B cell (primary cell): ENCODE results near the gene HMBS. TPM values are rescaled to one million over a fixed set of nuclear protein-coding genes. Genes with fewer than 3 reads are reported as not detected.
A peak's percentile ranks its signal among the peaks of the same experiment; 100 is the strongest.

ENCODE experiments used
- ATAC-seq: fragments of 200-7000 bp; cut with Tn5 transposase; one replicate; pipeline ENCODE4 v1.10.0; 2021; ENCODE audit warnings: low read depth, mild to moderate bottlenecking, moderate number of reproducible peaks, moderate library complexity
- CTCF ChIA-PET: fragments of 350-600 bp; sonication (Branson Sonifier 250); formaldehyde crosslinking; loops from one replicate; lab custom pipeline; 2021; ENCODE audit warnings: antibody characterized with exemption, inconsistent platforms; lab: Charles Lee
- POLR2A ChIA-PET: fragments of 350-600 bp; sonication (Branson Sonifier 250); formaldehyde crosslinking; loops from one replicate; lab custom pipeline; 2021; ENCODE audit warnings: antibody characterized with exemption; lab: Charles Lee
- DNase-seq: peaks from one replicate; pipeline ENCODE4 v3.0.0; 2013
- H2AFZ ChIP-seq: 2 replicates; pipeline ENCODE4 v1.6.1; 2012; ENCODE audit warnings: mild to moderate bottlenecking, low read depth, low read length; ENCODE audit not compliant: insufficient read depth, poor library complexity, severe bottlenecking
- H3K27ac ChIP-seq, 2 donors: 1 replicate in 1 of 2; 2 replicates in 1 of 2; pipeline ENCODE4 v1.5.1; 2012 to 2013; ENCODE audit warnings: low read length in 2 of 2, mild to moderate bottlenecking in 2 of 2, moderate library complexity in 1 of 2
- H3K27me3 ChIP-seq, 4 experiments: fragments of 200-600 bp in 1 of 4; sonication (generic) in 1 of 4; replicated peaks in 1 of 4; 1 replicate in 2 of 4; 2 replicates in 2 of 4; pipeline versions ENCODE4 v1.6.1 to v1.7.0; 2013 to 2016; ENCODE audit warnings: low read length in 3 of 4, mild to moderate bottlenecking in 2 of 4, mixed read lengths in 1 of 4, moderate library complexity in 1 of 4; ENCODE audit not compliant: insufficient read depth in 4 of 4, control insufficient read depth in 3 of 4; ENCODE audit errors: control extremely low read depth in 1 of 4
- H3K36me3 ChIP-seq, 2 experiments: replicated peaks in 1 of 2; 1 replicate in 1 of 2; 2 replicates in 1 of 2; pipeline versions ENCODE4 v1.6.1 to v1.7.1; 2013; ENCODE audit warnings: low read length in 1 of 2; ENCODE audit not compliant: insufficient read depth in 2 of 2, control insufficient read depth in 1 of 2; ENCODE audit errors: control extremely low read depth in 1 of 2, extremely low read depth in 1 of 2
- H3K4me1 ChIP-seq, 2 donors: fragments of 200-600 bp in 1 of 2; sonication (generic) in 1 of 2; 1 replicate in 1 of 2; 2 replicates in 1 of 2; pipeline versions ENCODE4 v1.5.1 to v1.6.1; 2013 to 2017; ENCODE audit warnings: low read length in 2 of 2; ENCODE audit not compliant: control insufficient read depth in 2 of 2, insufficient read depth in 2 of 2
- H3K4me2 ChIP-seq: replicated peaks from 2 replicates; pipeline ENCODE3; 2012; ENCODE audit warnings: mild to moderate bottlenecking, low read depth, low read length; ENCODE audit not compliant: poor library complexity, severe bottlenecking
- H3K4me3 ChIP-seq, 5 experiments: fragments of 200-600 bp in 1 of 5; sonication (generic) in 1 of 5; 1 replicate in 3 of 5; 2 replicates in 2 of 5; pipeline versions ENCODE4 v1.5.1 to v1.7.0; 2011 to 2016; ENCODE audit warnings: low read length in 4 of 5, mild to moderate bottlenecking in 4 of 5, low read depth in 2 of 5, control low read depth in 1 of 5, moderate library complexity in 1 of 5; ENCODE audit not compliant: insufficient read depth in 1 of 5; ENCODE audit errors: control extremely low read depth in 1 of 5, extremely low read depth in 1 of 5
- H3K79me2 ChIP-seq: fragments of 200-600 bp; sonication (generic); one replicate; pipeline ENCODE4 v1.6.0; 2016; ENCODE audit warnings: low read length; ENCODE audit not compliant: control insufficient read depth, insufficient read depth
- H3K9ac ChIP-seq: fragments of 200-600 bp; sonication (generic); 2 replicates; pipeline ENCODE4 v1.6.1; 2017; ENCODE audit warnings: mild to moderate bottlenecking, low read length, moderate library complexity
- H3K9me3 ChIP-seq, 3 donors: one replicate each; pipeline versions ENCODE4 v1.6.1 to v1.7.1; 2013; ENCODE audit warnings: low read length in 2 of 3; ENCODE audit not compliant: control insufficient read depth in 2 of 3, insufficient read depth in 1 of 3; ENCODE audit errors: control extremely low read depth in 1 of 3
- H4K20me1 ChIP-seq: 2 replicates; pipeline ENCODE4 v1.6.0; 2012; ENCODE audit warnings: mild to moderate bottlenecking, low read length; ENCODE audit not compliant: insufficient read depth, control insufficient read depth, poor library complexity, severe bottlenecking
- H3K27ac Mint-ChIP-seq: one replicate; pipeline ENCODE4 v1.8.0; 2021; ENCODE audit warnings: mixed read lengths
- H3K27me3 Mint-ChIP-seq: one replicate; pipeline ENCODE4 v1.8.0; 2021; ENCODE audit warnings: mixed read lengths
- H3K4me1 Mint-ChIP-seq: one replicate; pipeline ENCODE4 v1.8.0; 2021; ENCODE audit warnings: mixed read lengths
- H3K4me3 Mint-ChIP-seq: one replicate; pipeline ENCODE4 v1.8.0; 2021; ENCODE audit warnings: mixed read lengths
- H3K9me3 Mint-ChIP-seq: one replicate; pipeline ENCODE4 v1.8.0; 2022; ENCODE audit warnings: mixed read lengths; ENCODE audit not compliant: insufficient read depth
- EZH2 ChIP-seq: IDR thresholded peaks from 2 replicates; pipeline ENCODE4 v1.6.1; 2012; ENCODE audit warnings: borderline replicate concordance, low read depth, mild to moderate bottlenecking, moderate library complexity, low read length; ENCODE audit not compliant: insufficient read depth, poor library complexity, severe bottlenecking
- WGBS: methylation state at CpG from one replicate; pipeline ENCODE4 v1.1.5; 2013; ENCODE audit warnings: missing lambda C conversion rate; ENCODE audit not compliant: insufficient coverage; 5-methylcytosine and 5-hydroxymethylcytosine counted together
- intact Hi-C: fragments of 100-400 bp; cut with micrococcal nuclease; formaldehyde crosslinking; loops from one replicate; pipeline ENCODE4 v1.10.0; 2022
- polyA plus RNA-seq: library from polyadenylated mRNA; depleted of rRNA; stranded (reverse); fragments of >200 nt; gene quantifications from 2 replicates; pipeline ENCODE4 v1.2.3, GENCODE V29; 2012
- total RNA-seq, 2 donors: library from RNA; stranded (reverse); fragments of 120-200 nt in 1 of 2; gene quantifications; 1 replicate in 1 of 2; 2 replicates in 1 of 2; pipeline versions ENCODE4 v1.2.3 to v1.2.4, GENCODE V29; 2013 to 2022
- TF ChIP-seq, protein P1 (sequence below): fragments of 200-600 bp; IDR thresholded peaks from one replicate; pipeline ENCODE4 v1.8.0; 2022; ENCODE audit warnings: antibody characterized with exemption, mild to moderate bottlenecking

The HMBS gene
- total and polyA plus RNA-seq, 2 donors (not counting 1 experiment from before 2014, with no cell fraction given): 7.6 to 17.7 TPM

GRCh38 chr11:119118946-119119345 is 34.3 kb downstream of the HMBS start:
- Histone ChIP-seq H2AFZ (no peak overlapping the region), H3K79me2 (peaks cover 26% of the 10 kb centered on the region), H3K4me2 (no peak overlapping the region), H3K27ac (no peak overlapping the region), H3K27me3 (no peaks in the 10 kb centered on the region), H3K9ac (no peak overlapping the region), H3K4me3 (no peak overlapping the region), H3K9me3 (no peaks in the 10 kb centered on the region), H3K4me1 (peaks cover 15 to 25% of the 10 kb centered on the region in 2 donors), H3K36me3 (peaks cover 0 to 5% of the 10 kb centered on the region in 2 experiments), H4K20me1 (peaks cover 10% of the 10 kb centered on the region)
- intact Hi-C loops: no loop called here
- TF ChIP-seq, protein P1, sequence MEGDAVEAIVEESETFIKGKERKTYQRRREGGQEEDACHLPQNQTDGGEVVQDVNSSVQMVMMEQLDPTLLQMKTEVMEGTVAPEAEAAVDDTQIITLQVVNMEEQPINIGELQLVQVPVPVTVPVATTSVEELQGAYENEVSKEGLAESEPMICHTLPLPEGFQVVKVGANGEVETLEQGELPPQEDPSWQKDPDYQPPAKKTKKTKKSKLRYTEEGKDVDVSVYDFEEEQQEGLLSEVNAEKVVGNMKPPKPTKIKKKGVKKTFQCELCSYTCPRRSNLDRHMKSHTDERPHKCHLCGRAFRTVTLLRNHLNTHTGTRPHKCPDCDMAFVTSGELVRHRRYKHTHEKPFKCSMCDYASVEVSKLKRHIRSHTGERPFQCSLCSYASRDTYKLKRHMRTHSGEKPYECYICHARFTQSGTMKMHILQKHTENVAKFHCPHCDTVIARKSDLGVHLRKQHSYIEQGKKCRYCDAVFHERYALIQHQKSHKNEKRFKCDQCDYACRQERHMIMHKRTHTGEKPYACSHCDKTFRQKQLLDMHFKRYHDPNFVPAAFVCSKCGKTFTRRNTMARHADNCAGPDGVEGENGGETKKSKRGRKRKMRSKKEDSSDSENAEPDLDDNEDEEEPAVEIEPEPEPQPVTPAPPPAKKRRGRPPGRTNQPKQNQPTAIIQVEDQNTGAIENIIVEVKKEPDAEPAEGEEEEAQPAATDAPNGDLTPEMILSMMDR: no peak
- no peak for TF ChIP-seq EZH2
- ATAC-seq: no peak
- no peak for DNase-seq
- peaks cover 33% of the 10 kb centered on the region for H3K4me1 Mint-ChIP-seq
- POLR2A ChIA-PET: interaction anchor here (0.6 to 1.1 kb wide), 4 partner anchors 24 to 267 kb away, joined by 3 to 12 read pairs (median 4); a partner anchor contains a TSS
- H3K4me3 Mint-ChIP-seq: no peak overlapping the region
- WGBS: no CpG with 5 or more reads among the region's 1 CpG
- H3K9me3 Mint-ChIP-seq: no peaks in the 10 kb centered on the region
- H3K27me3 Mint-ChIP-seq: no peaks in the 10 kb centered on the region
- CTCF ChIA-PET: interaction anchor here (0.6 to 1.1 kb wide), 2 partner anchors 9 to 24 kb away, joined by 3 to 4 read pairs; a partner anchor contains a TSS
- no peak overlapping the region for H3K27ac Mint-ChIP-seq

- Histone ChIP-seq H3K79me2 (peaks cover 42% of the 10 kb centered on the region), H3K4me1 (peaks cover 15 to 20% of the 10 kb centered on the region in 2 donors), H3K4me3 (peak overlapping the region in 4 of 5 experiments; percentile 45 to 95 (median 51)), H3K9me3 (no peaks in the 10 kb centered on the region), H3K27me3 (no peaks in the 10 kb centered on the region), H4K20me1 (peaks cover 10% of the 10 kb centered on the region), H3K27ac (peak overlapping the region; percentile 72 to 79), H3K36me3 (peaks cover 0 to 12% of the 10 kb centered on the region in 2 experiments), H3K9ac (peak overlapping the region; percentile 64), H3K4me2 (peak overlapping the region; percentile 76), H2AFZ (peak overlapping the region; percentile 75)
- peak overlapping the region; percentile 87 for H3K4me3 Mint-ChIP-seq
- TF ChIP-seq, protein P1: no peak
- no peak for TF ChIP-seq EZH2
- no peak for DNase-seq
- H3K4me1 Mint-ChIP-seq: peaks cover 28% of the 10 kb centered on the region
- WGBS: 59% methylated on average over 5 of the region's 5 CpGs
- CTCF ChIA-PET: interaction anchor here (1.4 to 2.1 kb wide), 3 partner anchors 12 to 85 kb away, joined by 4 to 8 read pairs (median 6); partner anchors contain the start of gene CBL
- peak overlapping the region; percentile 90 for H3K27ac Mint-ChIP-seq
- H3K27me3 Mint-ChIP-seq: no peaks in the 10 kb centered on the region
- no peak for ATAC-seq
- no peaks in the 10 kb centered on the region for H3K9me3 Mint-ChIP-seq
- intact Hi-C loops: loop anchor here (1.0 kb wide), 10 partner anchors 13 to 329 kb away; partner anchors contain the start of genes C2CD2L, DDX6, DPAGT1 and HMBS
- POLR2A ChIA-PET: interaction anchor here (0.5 to 1.9 kb wide), 6 partner anchors 8 to 228 kb away, joined by 3 to 11 read pairs (median 5); partner anchors contain the start of genes C2CD2L, DPAGT1 and NLRX1
Observed at GRCh38 chr11:119120639-119121007, 35.9 kb downstream of the HMBS start.
